IMR-90 (cell line): ENCODE data around the gene HOGA1. TPM values are rescaled to one million over a fixed set of nuclear protein-coding genes. Genes with fewer than 3 reads are reported as not detected.

ENCODE experiments used
- ATAC-seq: fragments of 200-7000 bp; cut with Tn5 transposase; 2 replicates; pipeline ENCODE4 v1.9.1; 2020; ENCODE audit warnings: low read depth, mild to moderate bottlenecking, moderate library complexity
- BruUV-seq: library from RNA; stranded (reverse); fragments of 400-500 nt; replicated peaks from 2 replicates; lab custom pipeline; 2021; lab: Mats Ljungman, UMichigan
- CTCF ChIA-PET: fragments of 300-600 bp; formaldehyde crosslinking; extraction: SDS; loops from one replicate; lab custom pipeline; 2021; ENCODE audit warnings: antibody characterized with exemption; lab: Yijun Ruan, JAX
- POLR2A ChIA-PET: fragments of 300-600 bp; sonication (Branson Sonifier 250); formaldehyde crosslinking; loops from one replicate; lab custom pipeline; 2022; ENCODE audit warnings: antibody characterized with exemption; ENCODE audit not compliant: unreplicated experiment; lab: Charles Lee
- DNase-seq: peaks from one replicate; pipeline ENCODE4 v3.0.0; 2013
- H2AFZ ChIP-seq: replicated peaks from 2 replicates; pipeline ENCODE3; 2013; ENCODE audit warnings: low read length, mild to moderate bottlenecking; ENCODE audit not compliant: poor library complexity
- H2AK5ac ChIP-seq: 2 replicates; pipeline ENCODE4 v1.6.1; 2013; ENCODE audit warnings: low read depth, low read length, inconsistent platforms
- H2AK9ac ChIP-seq: replicated peaks from 2 replicates; pipeline ENCODE3; 2013; ENCODE audit warnings: mild to moderate bottlenecking, low read depth, low read length, moderate library complexity; ENCODE audit not compliant: poor library complexity
- H2BK120ac ChIP-seq: 2 replicates; pipeline ENCODE4 v1.6.1; 2013; ENCODE audit warnings: low read depth, low read length, inconsistent platforms
- H2BK15ac ChIP-seq: 3 replicates; pipeline ENCODE4 v1.6.1; 2013; ENCODE audit warnings: low read depth, low read length, inconsistent platforms
- H2BK20ac ChIP-seq: 2 replicates; pipeline ENCODE4 v1.6.1; 2013; ENCODE audit warnings: low read depth, mild to moderate bottlenecking, inconsistent platforms, low read length, moderate library complexity
- H2BK5ac ChIP-seq: 2 replicates; pipeline ENCODE4 v1.6.1; 2013; ENCODE audit warnings: mild to moderate bottlenecking, low read depth, low read length, inconsistent platforms; ENCODE audit not compliant: poor library complexity, severe bottlenecking
- H3K14ac ChIP-seq: replicated peaks from 2 replicates; pipeline ENCODE4 v1.6.1; 2013; ENCODE audit warnings: low read depth, low read length, inconsistent platforms
- H3K18ac ChIP-seq: 2 replicates; pipeline ENCODE4 v1.6.1; 2013; ENCODE audit warnings: low read depth, low read length, control low read depth
- H3K23ac ChIP-seq: 2 replicates; pipeline ENCODE4 v1.6.1; 2013; ENCODE audit warnings: low read depth, low read length, inconsistent platforms
- H3K27ac ChIP-seq: 2 replicates; pipeline ENCODE4 v1.5.1; 2013; ENCODE audit warnings: mild to moderate bottlenecking, control low read depth, low read length; ENCODE audit not compliant: insufficient read depth
- H3K27me3 ChIP-seq: 2 replicates; pipeline ENCODE4 v1.6.1; 2013; ENCODE audit warnings: low read length; ENCODE audit not compliant: control insufficient read depth, insufficient read depth
- H3K36me3 ChIP-seq: 2 replicates; pipeline ENCODE4 v1.6.1; 2013; ENCODE audit warnings: low read length, mixed read lengths; ENCODE audit not compliant: control insufficient read depth, insufficient read depth
- H3K4ac ChIP-seq: 2 replicates; pipeline ENCODE4 v1.6.1; 2013; ENCODE audit warnings: low read depth, low read length, inconsistent platforms
- H3K4me1 ChIP-seq: 2 replicates; pipeline ENCODE4 v1.6.1; 2013; ENCODE audit warnings: low read length, mixed read lengths; ENCODE audit not compliant: control insufficient read depth, insufficient read depth
- H3K4me2 ChIP-seq: 2 replicates; pipeline ENCODE4 v1.6.1; 2013; ENCODE audit warnings: low read depth, mild to moderate bottlenecking, control low read depth, low read length, moderate library complexity
- H3K4me3 ChIP-seq: 2 replicates; pipeline ENCODE4 v1.5.1; 2013; ENCODE audit warnings: low read depth, mild to moderate bottlenecking, control low read depth, low read length, moderate library complexity; ENCODE audit not compliant: insufficient read depth
- H3K56ac ChIP-seq: 2 replicates; pipeline ENCODE4 v1.6.1; 2013; ENCODE audit warnings: low read length, inconsistent platforms; ENCODE audit not compliant: insufficient read depth; ENCODE audit errors: extremely low read depth
- H3K79me1 ChIP-seq, 2 experiments: 2 replicates each; pipeline ENCODE4 v1.6.1; 2013; ENCODE audit warnings: low read length in 2 of 2, inconsistent platforms in 1 of 2, low read depth in 1 of 2
- H3K9ac ChIP-seq: 2 replicates; pipeline ENCODE4 v1.6.1; 2013; ENCODE audit warnings: low read depth, low read length, control low read depth
- H3K9me1 ChIP-seq: 2 replicates; pipeline ENCODE4 v1.6.1; 2013; ENCODE audit warnings: low read length, inconsistent platforms; ENCODE audit not compliant: insufficient read depth
- H3K9me3 ChIP-seq: 2 replicates; pipeline ENCODE4 v1.6.1; 2013; ENCODE audit warnings: low read length; ENCODE audit not compliant: control insufficient read depth, insufficient read depth
- H4K20me1 ChIP-seq: 2 replicates; pipeline ENCODE4 v1.6.1; 2013; ENCODE audit warnings: low read length, inconsistent platforms; ENCODE audit not compliant: insufficient read depth
- H4K5ac ChIP-seq: 2 replicates; pipeline ENCODE4 v1.6.1; 2013; ENCODE audit warnings: mild to moderate bottlenecking, low read depth, low read length, control low read depth
- H4K8ac ChIP-seq, 2 experiments: 2 replicates each; pipeline ENCODE4 v1.6.1; 2013; ENCODE audit warnings: low read depth in 2 of 2, low read length in 2 of 2, control low read depth in 1 of 2, inconsistent platforms in 1 of 2
- H4K91ac ChIP-seq: 2 replicates; pipeline ENCODE4 v1.6.1; 2013; ENCODE audit warnings: low read depth, low read length, inconsistent platforms; ENCODE audit not compliant: insufficient read depth
- CEBPB ChIP-seq: IDR thresholded peaks from 2 replicates; pipeline ENCODE4 v1.6.1; 2012; ENCODE audit warnings: low read depth, low read length, improper control_type of control experiment
- CHD1 ChIP-seq: IDR thresholded peaks from 2 replicates; pipeline ENCODE4 v1.6.1; 2012; ENCODE audit warnings: low read depth, low read length, improper control_type of control experiment
- FOS ChIP-seq: fragments of 150-350 bp; IDR thresholded peaks from 2 replicates; pipeline ENCODE4 v1.6.1; 2016; ENCODE audit warnings: low read depth, low read length
- MAZ ChIP-seq: IDR thresholded peaks from 2 replicates; pipeline ENCODE4 v1.6.1; 2012; ENCODE audit warnings: low read depth, mild to moderate bottlenecking, low read length, improper control_type of control experiment, moderate library complexity, borderline replicate concordance
- NFE2L2 ChIP-seq: fragments of 150-350 bp; IDR thresholded peaks from 2 replicates; pipeline ENCODE4 v1.6.1; 2016; ENCODE audit warnings: low read depth, mild to moderate bottlenecking, low read length
- POLR2A ChIP-seq: IDR thresholded peaks from 2 replicates; pipeline ENCODE4 v1.6.1; 2012; ENCODE audit warnings: mild to moderate bottlenecking, low read depth, low read length
- RAD21 ChIP-seq: IDR thresholded peaks from 2 replicates; pipeline ENCODE4 v1.6.1; 2012; ENCODE audit warnings: low read length, improper control_type of control experiment
- RFX5 ChIP-seq: IDR thresholded peaks from 2 replicates; pipeline ENCODE4 v1.8.0; 2012; ENCODE audit warnings: low read depth, mild to moderate bottlenecking, low read length, moderate library complexity
- SMC3 ChIP-seq: fragments of 150-350 bp; IDR thresholded peaks from 2 replicates; pipeline ENCODE4 v1.6.1; 2016; ENCODE audit warnings: low read depth, mild to moderate bottlenecking, antibody characterized with exemption, low read length, moderate library complexity
- WGBS, 2 experiments: methylation state at CpG; one replicate each; pipeline versions ENCODE4 v1.1.5 to v1.1.7; 2013; ENCODE audit warnings: missing lambda C conversion rate in 2 of 2; ENCODE audit not compliant: insufficient read length in 1 of 2; ENCODE audit errors: extremely low coverage in 2 of 2; 5-methylcytosine and 5-hydroxymethylcytosine counted together
- dilution Hi-C: fragments of 300-500 bp; cut with HindIII; formaldehyde crosslinking; loops from one replicate; pipeline ENCODE4 v1.14.3; 2018; ENCODE audit warnings: low sequenced_read_pairs; ENCODE audit not compliant: unreplicated experiment
- in situ Hi-C: fragments of 300-500 bp; cut with MboI; formaldehyde crosslinking; loops from 3 replicates; pipeline ENCODE4 v1.14.3; 2019; ENCODE audit warnings: low sequenced_read_pairs, inconsistent platforms, mixed read lengths
- intact Hi-C: fragments of 100-400 bp; cut with micrococcal nuclease; formaldehyde crosslinking; loops from 2 replicates; pipeline ENCODE4 v1.10.0; 2022
- polyA plus RNA-seq, 3 experiments: library from polyadenylated mRNA; depleted of rRNA; stranded (reverse); fragments of >200 nt; gene quantifications; 2 replicates each; pipeline ENCODE4 v1.2.3, GENCODE V29; 2012; ENCODE audit warnings: low replicate concordance in 1 of 3
- total RNA-seq: library from RNA; depleted of rRNA; stranded (reverse); fragments of >200 nt; gene quantifications from 2 replicates; pipeline ENCODE4 v1.2.3, GENCODE V29; 2012
- TF ChIP-seq, protein P1 (sequence below): fragments of 150-350 bp; IDR thresholded peaks from 2 replicates; pipeline ENCODE4 v1.6.1; 2017; ENCODE audit warnings: mild to moderate bottlenecking, antibody characterized with exemption, low read length, low read depth
- TF ChIP-seq, protein P2 (sequence below): conservative IDR thresholded peaks from 2 replicates; pipeline ENCODE4 v1.5.1; 2012; ENCODE audit warnings: mild to moderate bottlenecking, low read depth, low read length, improper control_type of control experiment
- TF ChIP-seq, protein P3 (sequence below): fragments of 150-350 bp; IDR thresholded peaks from 2 replicates; pipeline ENCODE4 v1.6.1; 2016; ENCODE audit warnings: low read depth, mild to moderate bottlenecking, low read length, moderate library complexity, borderline replicate concordance

HOGA1 gene
- total and polyA plus RNA-seq, 2 of the 4 experiments (the other 2 are of a cell fraction) = 0.36 to 0.41 TPM

DNA sequence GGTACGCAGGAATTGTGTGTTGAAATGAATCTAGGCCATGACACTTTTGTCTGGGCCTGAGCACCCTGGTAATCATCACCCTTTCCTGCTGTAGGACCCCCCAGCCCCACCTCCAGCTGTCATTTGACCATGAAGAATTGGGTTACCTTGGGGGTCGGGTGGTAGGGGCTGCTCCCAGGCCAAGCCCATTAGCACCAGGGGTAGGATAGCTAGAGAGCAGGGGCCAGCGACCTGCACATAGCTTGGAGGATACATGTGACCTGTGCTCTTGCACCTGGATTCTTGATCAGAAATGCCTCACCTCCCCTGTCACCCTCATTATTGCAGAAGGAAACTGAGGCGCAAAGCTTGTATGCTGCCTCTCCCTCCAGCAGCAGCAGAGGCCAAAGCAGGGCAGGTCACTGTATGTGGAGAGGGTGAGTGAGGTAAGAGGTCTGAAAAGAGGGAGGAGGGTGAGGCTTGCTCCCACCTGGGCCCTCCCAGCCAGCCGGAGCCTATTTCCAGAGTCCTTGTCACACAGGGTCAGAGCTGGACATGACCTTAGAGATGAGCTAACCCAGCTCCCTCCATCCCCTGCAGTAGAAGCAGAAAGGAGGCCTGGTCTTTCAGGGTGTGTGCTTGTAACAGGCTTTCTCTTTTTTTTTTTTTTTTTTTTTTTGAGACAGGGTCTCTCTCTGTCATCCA lies 46.9 kb upstream of the HOGA1 start:
- in situ Hi-C loops (no loop called here), dilution Hi-C loops (no loop called here), intact Hi-C loops (no loop called here)
- Histone ChIP-seq H3K23ac (no peak overlapping the region), H2BK20ac (no peak overlapping the region; the same call in 1 of the 2 replicates), H3K4me3 (no peak overlapping the region), H3K27me3 (no peaks in the 10 kb centered on the region), H3K18ac (no peak overlapping the region), H4K91ac (no peak overlapping the region), H2AK5ac (no peak overlapping the region), H3K27ac (no peak overlapping the region), H3K4me2 (no peak overlapping the region), H3K9me1 (peaks cover 32% of the 10 kb centered on the region), H2BK15ac (no peak overlapping the region), H4K20me1 (peaks cover 15% of the 10 kb centered on the region), H4K8ac (no peak overlapping the region), H2AK9ac (no peak overlapping the region), H3K9ac (no peak overlapping the region), H2BK5ac (no peak overlapping the region), H3K56ac (no peak overlapping the region), H4K5ac (no peak overlapping the region), H3K14ac (no peak overlapping the region), H2AFZ (no peak overlapping the region), H3K79me1 (peaks cover 17 to 75% of the 10 kb centered on the region in 2 experiments), H3K9me3 (no peaks in the 10 kb centered on the region), H3K36me3 (no peaks in the 10 kb centered on the region), H3K4ac (no peak overlapping the region), H3K4me1 (peaks cover 34% of the 10 kb centered on the region), H2BK120ac (no peak overlapping the region)
- TF ChIP-seq, protein P1, sequence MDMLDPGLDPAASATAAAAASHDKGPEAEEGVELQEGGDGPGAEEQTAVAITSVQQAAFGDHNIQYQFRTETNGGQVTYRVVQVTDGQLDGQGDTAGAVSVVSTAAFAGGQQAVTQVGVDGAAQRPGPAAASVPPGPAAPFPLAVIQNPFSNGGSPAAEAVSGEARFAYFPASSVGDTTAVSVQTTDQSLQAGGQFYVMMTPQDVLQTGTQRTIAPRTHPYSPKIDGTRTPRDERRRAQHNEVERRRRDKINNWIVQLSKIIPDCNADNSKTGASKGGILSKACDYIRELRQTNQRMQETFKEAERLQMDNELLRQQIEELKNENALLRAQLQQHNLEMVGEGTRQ = no peak
- no peak for TF ChIP-seq MAZ
- TF ChIP-seq RFX5 = no peak
- TF ChIP-seq RAD21 = no peak
- no peak for TF ChIP-seq NFE2L2
- TF ChIP-seq CEBPB = no peak
- no peak for TF ChIP-seq POLR2A
- TF ChIP-seq, protein P2, sequence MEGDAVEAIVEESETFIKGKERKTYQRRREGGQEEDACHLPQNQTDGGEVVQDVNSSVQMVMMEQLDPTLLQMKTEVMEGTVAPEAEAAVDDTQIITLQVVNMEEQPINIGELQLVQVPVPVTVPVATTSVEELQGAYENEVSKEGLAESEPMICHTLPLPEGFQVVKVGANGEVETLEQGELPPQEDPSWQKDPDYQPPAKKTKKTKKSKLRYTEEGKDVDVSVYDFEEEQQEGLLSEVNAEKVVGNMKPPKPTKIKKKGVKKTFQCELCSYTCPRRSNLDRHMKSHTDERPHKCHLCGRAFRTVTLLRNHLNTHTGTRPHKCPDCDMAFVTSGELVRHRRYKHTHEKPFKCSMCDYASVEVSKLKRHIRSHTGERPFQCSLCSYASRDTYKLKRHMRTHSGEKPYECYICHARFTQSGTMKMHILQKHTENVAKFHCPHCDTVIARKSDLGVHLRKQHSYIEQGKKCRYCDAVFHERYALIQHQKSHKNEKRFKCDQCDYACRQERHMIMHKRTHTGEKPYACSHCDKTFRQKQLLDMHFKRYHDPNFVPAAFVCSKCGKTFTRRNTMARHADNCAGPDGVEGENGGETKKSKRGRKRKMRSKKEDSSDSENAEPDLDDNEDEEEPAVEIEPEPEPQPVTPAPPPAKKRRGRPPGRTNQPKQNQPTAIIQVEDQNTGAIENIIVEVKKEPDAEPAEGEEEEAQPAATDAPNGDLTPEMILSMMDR = no peak
- TF ChIP-seq CHD1 = no peak
- no peak for TF ChIP-seq SMC3
- TF ChIP-seq, protein P3, sequence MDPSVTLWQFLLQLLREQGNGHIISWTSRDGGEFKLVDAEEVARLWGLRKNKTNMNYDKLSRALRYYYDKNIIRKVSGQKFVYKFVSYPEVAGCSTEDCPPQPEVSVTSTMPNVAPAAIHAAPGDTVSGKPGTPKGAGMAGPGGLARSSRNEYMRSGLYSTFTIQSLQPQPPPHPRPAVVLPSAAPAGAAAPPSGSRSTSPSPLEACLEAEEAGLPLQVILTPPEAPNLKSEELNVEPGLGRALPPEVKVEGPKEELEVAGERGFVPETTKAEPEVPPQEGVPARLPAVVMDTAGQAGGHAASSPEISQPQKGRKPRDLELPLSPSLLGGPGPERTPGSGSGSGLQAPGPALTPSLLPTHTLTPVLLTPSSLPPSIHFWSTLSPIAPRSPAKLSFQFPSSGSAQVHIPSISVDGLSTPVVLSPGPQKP = no peak
- TF ChIP-seq FOS = no peak
- no CpG with 5 or more reads among the region's 5 CpGs for WGBS, 2 experiments
- no TSS peak for BruUV-seq
- ATAC-seq (no peak), DNase-seq (no peak)
- ChIA-PET POLR2A (no interaction called here), CTCF (no interaction called here)
